Measurements from ENCODE around the gene IFNA4.
"Not testable (repeated sequence)": the region's sequence is repeated elsewhere in the genome, so short reads cannot be mapped to it uniquely, and the experiment has no call there.

DNA sequence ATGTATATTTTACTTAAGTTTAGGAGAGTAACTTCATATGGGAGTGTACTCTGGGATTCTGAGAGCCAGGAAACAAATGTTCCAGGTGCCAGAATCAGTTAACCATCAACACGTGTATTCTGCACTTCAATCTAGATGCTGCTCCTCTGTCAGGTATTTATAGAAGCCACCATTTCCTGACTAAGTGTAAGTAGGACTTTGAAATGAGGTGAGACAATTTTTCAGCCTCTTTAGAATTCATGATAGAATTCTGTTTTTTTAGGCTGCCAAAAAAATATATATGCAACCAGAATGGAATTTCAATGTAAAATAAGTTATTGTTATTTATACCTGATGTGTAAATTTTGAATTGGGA is 49.0 kb upstream of the IFNA4 start:
- TF ChIP-seq, protein P1, sequence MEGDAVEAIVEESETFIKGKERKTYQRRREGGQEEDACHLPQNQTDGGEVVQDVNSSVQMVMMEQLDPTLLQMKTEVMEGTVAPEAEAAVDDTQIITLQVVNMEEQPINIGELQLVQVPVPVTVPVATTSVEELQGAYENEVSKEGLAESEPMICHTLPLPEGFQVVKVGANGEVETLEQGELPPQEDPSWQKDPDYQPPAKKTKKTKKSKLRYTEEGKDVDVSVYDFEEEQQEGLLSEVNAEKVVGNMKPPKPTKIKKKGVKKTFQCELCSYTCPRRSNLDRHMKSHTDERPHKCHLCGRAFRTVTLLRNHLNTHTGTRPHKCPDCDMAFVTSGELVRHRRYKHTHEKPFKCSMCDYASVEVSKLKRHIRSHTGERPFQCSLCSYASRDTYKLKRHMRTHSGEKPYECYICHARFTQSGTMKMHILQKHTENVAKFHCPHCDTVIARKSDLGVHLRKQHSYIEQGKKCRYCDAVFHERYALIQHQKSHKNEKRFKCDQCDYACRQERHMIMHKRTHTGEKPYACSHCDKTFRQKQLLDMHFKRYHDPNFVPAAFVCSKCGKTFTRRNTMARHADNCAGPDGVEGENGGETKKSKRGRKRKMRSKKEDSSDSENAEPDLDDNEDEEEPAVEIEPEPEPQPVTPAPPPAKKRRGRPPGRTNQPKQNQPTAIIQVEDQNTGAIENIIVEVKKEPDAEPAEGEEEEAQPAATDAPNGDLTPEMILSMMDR (IDR thresholded peaks at IDR 0.05): not testable (repeated sequence)
- not testable (repeated sequence) for TF ChIP-seq POLR2A (IDR thresholded peaks at IDR 0.05)

Data from thyroid gland (tissue), 4 donors.